ENCODE measurements around the gene RASSF3.

The RASSF3 gene

GRCh38 chr12:64618953-64619590 lies 8.8 kb downstream of the RASSF3 start:
- peak overlapping the region; percentile 84 for H2AK5ac ChIP-seq (ENCODE audit: low read length, severe bottlenecking)
- H3K4ac ChIP-seq (ENCODE audit: low read depth in 1 of 2, low read length in 2 of 2): peak overlapping the region in 1 of 2 experiments; percentile 86
- H3K9me3 ChIP-seq (ENCODE audit: control insufficient read depth, low read length): no peaks in the 10 kb centered on the region
- no peaks in the 10 kb centered on the region for H3K36me3 ChIP-seq (ENCODE audit: control insufficient read depth in 1 of 2, insufficient read depth in 2 of 2, low read depth in 1 of 2, low read length in 2 of 2)
- peak overlapping the region in 1 of 2 experiments; percentile 84 for H2BK12ac ChIP-seq (ENCODE audit: low read length in 2 of 2)
- no peak overlapping the region for H3K4me3 ChIP-seq (ENCODE audit: insufficient read depth in 1 of 2, low read depth in 1 of 2, low read length in 2 of 2)
- H3K79me1 ChIP-seq (replicated peaks; ENCODE audit: low read length, poor library complexity, severe bottlenecking): peaks cover 5% of the 10 kb centered on the region
- H3K23ac ChIP-seq (ENCODE audit: low read length in 2 of 2): no peak overlapping the region
- no peak overlapping the region for H4K91ac ChIP-seq (ENCODE audit: low read length)
- H2BK120ac ChIP-seq (ENCODE audit: low read depth, low read length): no peak overlapping the region
- peaks cover 2% of the 10 kb centered on the region for H3K4me1 ChIP-seq (ENCODE audit: control insufficient read depth, insufficient read depth, low read depth, low read length)
- no peak overlapping the region for H3K27ac ChIP-seq (ENCODE audit: low read length, poor library complexity, severe bottlenecking)
- H3K27me3 ChIP-seq (ENCODE audit: control insufficient read depth in 1 of 2, insufficient read depth in 1 of 2, low read length in 2 of 2): no peaks in the 10 kb centered on the region
- no peak overlapping the region for H3K14ac ChIP-seq (ENCODE audit: low read length in 2 of 2)
- no peak overlapping the region for H2AFZ ChIP-seq (ENCODE audit: low read depth, low read length)
- H3K9ac ChIP-seq (ENCODE audit: low read length): peak overlapping the region; percentile 51
- H2BK5ac ChIP-seq (ENCODE audit: low read depth, low read length, poor library complexity, severe bottlenecking): no peak overlapping the region
- no peak overlapping the region for H4K8ac ChIP-seq (ENCODE audit: low read length)
- peak; percentile 86 for DNase-seq
- H2BK15ac ChIP-seq (ENCODE audit: low read depth, poor library complexity, severe bottlenecking): no peak overlapping the region
- no peak overlapping the region for H3K4me2 ChIP-seq (ENCODE audit: low read length, poor library complexity, severe bottlenecking)
- peak overlapping the region in 1 of 2 experiments; percentile 40 for H3K18ac ChIP-seq (ENCODE audit: low read depth in 1 of 2, low read length in 2 of 2)
- 98% methylated on average over 2 of the region's 3 CpGs for WGBS

GRCh38 chr12:64621257-64621942 lies 11.1 kb downstream of the RASSF3 start:
- H3K27ac ChIP-seq (ENCODE audit: low read length, poor library complexity, severe bottlenecking): no peak overlapping the region
- H3K4me1 ChIP-seq (ENCODE audit: control insufficient read depth, insufficient read depth, low read depth, low read length): peaks cover 8% of the 10 kb centered on the region
- H4K8ac ChIP-seq (ENCODE audit: low read length): no peak overlapping the region
- H3K23ac ChIP-seq (ENCODE audit: low read length in 2 of 2): no peak overlapping the region
- WGBS: 75% methylated on average over 13 of the region's 13 CpGs
- H2BK5ac ChIP-seq (ENCODE audit: low read depth, low read length, poor library complexity, severe bottlenecking): no peak overlapping the region
- peak; percentile 97 for DNase-seq
- H3K4me3 ChIP-seq (ENCODE audit: insufficient read depth in 1 of 2, low read depth in 1 of 2, low read length in 2 of 2): no peak overlapping the region
- H3K14ac ChIP-seq (ENCODE audit: low read length in 2 of 2): no peak overlapping the region
- peaks cover 5% of the 10 kb centered on the region for H3K79me1 ChIP-seq (replicated peaks; ENCODE audit: low read length, poor library complexity, severe bottlenecking)
- no peaks in the 10 kb centered on the region for H3K27me3 ChIP-seq (ENCODE audit: control insufficient read depth in 1 of 2, insufficient read depth in 1 of 2, low read length in 2 of 2)
- no peak overlapping the region for H2BK15ac ChIP-seq (ENCODE audit: low read depth, poor library complexity, severe bottlenecking)
- no peak overlapping the region for H3K9ac ChIP-seq (ENCODE audit: low read length)
- H3K36me3 ChIP-seq (ENCODE audit: control insufficient read depth in 1 of 2, insufficient read depth in 2 of 2, low read depth in 1 of 2, low read length in 2 of 2): no peaks in the 10 kb centered on the region
- H4K91ac ChIP-seq (ENCODE audit: low read length): no peak overlapping the region
- peak overlapping the region in 1 of 2 experiments; percentile 78 for H3K18ac ChIP-seq (ENCODE audit: low read depth in 1 of 2, low read length in 2 of 2)
- no peak overlapping the region for H2BK120ac ChIP-seq (ENCODE audit: low read depth, low read length)
- peak overlapping the region in 1 of 2 experiments; percentile 73 for H3K4ac ChIP-seq (ENCODE audit: low read depth in 1 of 2, low read length in 2 of 2)
- H2AFZ ChIP-seq (ENCODE audit: low read depth, low read length): no peak overlapping the region
- H2AK5ac ChIP-seq (ENCODE audit: low read length, severe bottlenecking): no peak overlapping the region
- peak overlapping the region in 1 of 2 experiments; percentile 92 for H2BK12ac ChIP-seq (ENCODE audit: low read length in 2 of 2)
- no peaks in the 10 kb centered on the region for H3K9me3 ChIP-seq (ENCODE audit: control insufficient read depth, low read length)
- H3K4me2 ChIP-seq (ENCODE audit: low read length, poor library complexity, severe bottlenecking): no peak overlapping the region

GRCh38 chr12:64624035-64624434 lies 13.7 kb downstream of the RASSF3 start:
- Histone ChIP-seq H3K18ac (ENCODE audit: low read depth in 1 of 2, low read length in 2 of 2) (peak overlapping the region; percentile 81 to 84), H3K36me3 (ENCODE audit: control insufficient read depth in 1 of 2, insufficient read depth in 2 of 2, low read depth in 1 of 2, low read length in 2 of 2) (no peaks in the 10 kb centered on the region)
- WGBS: no CpG with 5 or more reads among the region's 4 CpGs

More at GRCh38 chr12:64624035-64624434, 13.7 kb downstream of the RASSF3 start:
- H2AK5ac ChIP-seq (ENCODE audit: low read length, severe bottlenecking): peak overlapping the region; percentile 27
- no peak overlapping the region for H2AFZ ChIP-seq (ENCODE audit: low read depth, low read length)
- DNase-seq: no peak
- no peak overlapping the region for H3K9ac ChIP-seq (ENCODE audit: low read length)
- peaks cover 5% of the 10 kb centered on the region for H3K79me1 ChIP-seq (replicated peaks; ENCODE audit: low read length, poor library complexity, severe bottlenecking)
- peak overlapping the region; percentile 82 for H4K91ac ChIP-seq (ENCODE audit: low read length)
- peak overlapping the region in 1 of 2 experiments; percentile 24 for H3K4ac ChIP-seq (ENCODE audit: low read depth in 1 of 2, low read length in 2 of 2)
- no peak overlapping the region for H3K4me3 ChIP-seq (ENCODE audit: insufficient read depth in 1 of 2, low read depth in 1 of 2, low read length in 2 of 2)
- no peak overlapping the region for H2BK5ac ChIP-seq (ENCODE audit: low read depth, low read length, poor library complexity, severe bottlenecking)
- peak overlapping the region; percentile 42 for H4K8ac ChIP-seq (ENCODE audit: low read length)
- no peak overlapping the region for H3K14ac ChIP-seq (ENCODE audit: low read length in 2 of 2)
- H3K4me1 ChIP-seq (ENCODE audit: control insufficient read depth, insufficient read depth, low read depth, low read length): peaks cover 7% of the 10 kb centered on the region
- no peak overlapping the region for H3K23ac ChIP-seq (ENCODE audit: low read length in 2 of 2)
- no peaks in the 10 kb centered on the region for H3K27me3 ChIP-seq (ENCODE audit: control insufficient read depth in 1 of 2, insufficient read depth in 1 of 2, low read length in 2 of 2)
- H3K27ac ChIP-seq (ENCODE audit: low read length, poor library complexity, severe bottlenecking): peak overlapping the region; percentile 21
- no peak overlapping the region for H3K4me2 ChIP-seq (ENCODE audit: low read length, poor library complexity, severe bottlenecking)
- no peak overlapping the region for H2BK15ac ChIP-seq (ENCODE audit: low read depth, poor library complexity, severe bottlenecking)
- H2BK12ac ChIP-seq (ENCODE audit: low read length in 2 of 2): peak overlapping the region; percentile 76 to 88
- no peaks in the 10 kb centered on the region for H3K9me3 ChIP-seq (ENCODE audit: control insufficient read depth, low read length)
- H2BK120ac ChIP-seq (ENCODE audit: low read depth, low read length): peak overlapping the region; percentile 37
